Liver (tissue), 3 donors: ENCODE measurements around the gene CLIC2.

Source experiments
- RAD21 ChIP-seq, 2 donors: IDR thresholded peaks; 2 replicates each; pipeline ENCODE4 v1.6.1; 2016; ENCODE audit warnings: antibody characterized with exemption in 2 of 2, mild to moderate bottlenecking in 2 of 2
- SP1 ChIP-seq: IDR thresholded peaks from 2 replicates; pipeline ENCODE4 v1.6.1; 2018; ENCODE audit warnings: antibody characterized with exemption, mild to moderate bottlenecking
- TAF1 ChIP-seq: conservative IDR thresholded peaks from 2 replicates; pipeline ENCODE4 v1.6.1; 2016; ENCODE audit warnings: antibody characterized with exemption, mild to moderate bottlenecking
- YY1 ChIP-seq: IDR thresholded peaks from 2 replicates; pipeline ENCODE4 v1.6.1; 2016; ENCODE audit warnings: antibody characterized with exemption, mild to moderate bottlenecking
- TF ChIP-seq, protein P1 (sequence below): fragments of 150-350 bp; IDR thresholded peaks from 2 replicates; pipeline ENCODE4 v1.5.1; 2017; ENCODE audit warnings: improper control_type of control experiment, low read depth, low read length; ENCODE audit not compliant: missing input control
- TF ChIP-seq, protein P2 (sequence below): IDR thresholded peaks from 2 replicates; pipeline ENCODE4 v1.6.1; 2016; ENCODE audit warnings: antibody characterized with exemption, mild to moderate bottlenecking
- TF ChIP-seq, protein P3 (sequence below): IDR thresholded peaks from 2 replicates; pipeline ENCODE4 v1.6.1; 2016; ENCODE audit warnings: antibody characterized with exemption
- donor health status: healthy.
- donor health status: healthy.

- TF ChIP-seq RAD21 (IDR thresholded peaks at IDR 0.05) (no peak), YY1 (no peak), SP1 (no peak), TAF1 (no peak)
- TF ChIP-seq, protein P1, sequence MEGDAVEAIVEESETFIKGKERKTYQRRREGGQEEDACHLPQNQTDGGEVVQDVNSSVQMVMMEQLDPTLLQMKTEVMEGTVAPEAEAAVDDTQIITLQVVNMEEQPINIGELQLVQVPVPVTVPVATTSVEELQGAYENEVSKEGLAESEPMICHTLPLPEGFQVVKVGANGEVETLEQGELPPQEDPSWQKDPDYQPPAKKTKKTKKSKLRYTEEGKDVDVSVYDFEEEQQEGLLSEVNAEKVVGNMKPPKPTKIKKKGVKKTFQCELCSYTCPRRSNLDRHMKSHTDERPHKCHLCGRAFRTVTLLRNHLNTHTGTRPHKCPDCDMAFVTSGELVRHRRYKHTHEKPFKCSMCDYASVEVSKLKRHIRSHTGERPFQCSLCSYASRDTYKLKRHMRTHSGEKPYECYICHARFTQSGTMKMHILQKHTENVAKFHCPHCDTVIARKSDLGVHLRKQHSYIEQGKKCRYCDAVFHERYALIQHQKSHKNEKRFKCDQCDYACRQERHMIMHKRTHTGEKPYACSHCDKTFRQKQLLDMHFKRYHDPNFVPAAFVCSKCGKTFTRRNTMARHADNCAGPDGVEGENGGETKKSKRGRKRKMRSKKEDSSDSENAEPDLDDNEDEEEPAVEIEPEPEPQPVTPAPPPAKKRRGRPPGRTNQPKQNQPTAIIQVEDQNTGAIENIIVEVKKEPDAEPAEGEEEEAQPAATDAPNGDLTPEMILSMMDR: no peak
- TF ChIP-seq, protein P2, sequence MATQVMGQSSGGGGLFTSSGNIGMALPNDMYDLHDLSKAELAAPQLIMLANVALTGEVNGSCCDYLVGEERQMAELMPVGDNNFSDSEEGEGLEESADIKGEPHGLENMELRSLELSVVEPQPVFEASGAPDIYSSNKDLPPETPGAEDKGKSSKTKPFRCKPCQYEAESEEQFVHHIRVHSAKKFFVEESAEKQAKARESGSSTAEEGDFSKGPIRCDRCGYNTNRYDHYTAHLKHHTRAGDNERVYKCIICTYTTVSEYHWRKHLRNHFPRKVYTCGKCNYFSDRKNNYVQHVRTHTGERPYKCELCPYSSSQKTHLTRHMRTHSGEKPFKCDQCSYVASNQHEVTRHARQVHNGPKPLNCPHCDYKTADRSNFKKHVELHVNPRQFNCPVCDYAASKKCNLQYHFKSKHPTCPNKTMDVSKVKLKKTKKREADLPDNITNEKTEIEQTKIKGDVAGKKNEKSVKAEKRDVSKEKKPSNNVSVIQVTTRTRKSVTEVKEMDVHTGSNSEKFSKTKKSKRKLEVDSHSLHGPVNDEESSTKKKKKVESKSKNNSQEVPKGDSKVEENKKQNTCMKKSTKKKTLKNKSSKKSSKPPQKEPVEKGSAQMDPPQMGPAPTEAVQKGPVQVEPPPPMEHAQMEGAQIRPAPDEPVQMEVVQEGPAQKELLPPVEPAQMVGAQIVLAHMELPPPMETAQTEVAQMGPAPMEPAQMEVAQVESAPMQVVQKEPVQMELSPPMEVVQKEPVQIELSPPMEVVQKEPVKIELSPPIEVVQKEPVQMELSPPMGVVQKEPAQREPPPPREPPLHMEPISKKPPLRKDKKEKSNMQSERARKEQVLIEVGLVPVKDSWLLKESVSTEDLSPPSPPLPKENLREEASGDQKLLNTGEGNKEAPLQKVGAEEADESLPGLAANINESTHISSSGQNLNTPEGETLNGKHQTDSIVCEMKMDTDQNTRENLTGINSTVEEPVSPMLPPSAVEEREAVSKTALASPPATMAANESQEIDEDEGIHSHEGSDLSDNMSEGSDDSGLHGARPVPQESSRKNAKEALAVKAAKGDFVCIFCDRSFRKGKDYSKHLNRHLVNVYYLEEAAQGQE: no peak
- TF ChIP-seq, protein P3, sequence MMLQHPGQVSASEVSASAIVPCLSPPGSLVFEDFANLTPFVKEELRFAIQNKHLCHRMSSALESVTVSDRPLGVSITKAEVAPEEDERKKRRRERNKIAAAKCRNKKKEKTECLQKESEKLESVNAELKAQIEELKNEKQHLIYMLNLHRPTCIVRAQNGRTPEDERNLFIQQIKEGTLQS: no peak
Observed at GRCh38 chrX:155246748-155247147, 87.7 kb downstream of the CLIC2 start.
